Fibroblast of upper back skin (primary cell): Measurements from ENCODE around the gene ESYT1.

Source experiments
- DNase-seq: peaks from one replicate; pipeline ENCODE4 v3.0.0-alpha.2; 2013

Gene ESYT1

DNA sequence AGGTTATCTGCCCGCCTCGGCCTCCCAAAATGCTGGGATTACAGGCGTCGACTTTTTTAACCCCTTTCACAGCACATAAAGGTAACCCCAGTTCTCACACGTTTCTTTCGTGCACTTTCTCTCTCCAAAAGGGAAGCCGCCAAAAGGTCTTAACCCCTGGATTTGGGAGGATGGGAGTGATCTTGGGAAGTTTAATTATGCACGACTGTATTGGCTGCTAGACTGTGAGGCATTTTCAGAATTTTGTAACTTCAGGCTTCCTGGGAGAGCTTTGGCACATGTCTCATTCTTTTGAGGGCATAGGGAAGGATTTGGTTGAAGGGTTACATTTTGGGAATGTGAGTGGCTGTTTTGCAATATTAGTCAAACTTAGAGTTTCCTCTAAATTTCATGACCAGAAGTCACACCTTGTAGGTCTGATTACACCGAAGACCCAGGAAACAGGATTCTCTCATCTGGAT lies 62.7 kb downstream of the ESYT1 start:
- no peak for DNase-seq

DNA sequence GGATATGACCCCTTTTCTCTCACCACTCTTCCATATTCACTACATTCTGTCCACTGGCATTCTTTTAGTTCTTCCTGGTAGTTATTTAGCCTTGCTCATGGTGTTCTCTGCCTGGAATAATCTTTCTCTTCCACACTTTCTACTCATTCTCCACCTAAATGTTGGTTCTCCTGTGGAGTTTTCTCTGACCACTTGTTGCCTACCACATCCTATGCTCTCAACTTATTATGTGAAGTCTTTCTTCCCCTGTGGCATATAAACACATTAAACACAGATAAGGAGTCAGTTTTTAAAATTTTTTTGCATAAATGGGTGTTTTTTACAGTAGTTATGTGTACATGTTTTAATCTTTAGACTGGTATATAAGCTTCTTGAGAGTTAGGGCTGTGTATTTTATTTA lies 64.5 kb downstream of the ESYT1 start:
- DNase-seq, result no peak

DNA sequence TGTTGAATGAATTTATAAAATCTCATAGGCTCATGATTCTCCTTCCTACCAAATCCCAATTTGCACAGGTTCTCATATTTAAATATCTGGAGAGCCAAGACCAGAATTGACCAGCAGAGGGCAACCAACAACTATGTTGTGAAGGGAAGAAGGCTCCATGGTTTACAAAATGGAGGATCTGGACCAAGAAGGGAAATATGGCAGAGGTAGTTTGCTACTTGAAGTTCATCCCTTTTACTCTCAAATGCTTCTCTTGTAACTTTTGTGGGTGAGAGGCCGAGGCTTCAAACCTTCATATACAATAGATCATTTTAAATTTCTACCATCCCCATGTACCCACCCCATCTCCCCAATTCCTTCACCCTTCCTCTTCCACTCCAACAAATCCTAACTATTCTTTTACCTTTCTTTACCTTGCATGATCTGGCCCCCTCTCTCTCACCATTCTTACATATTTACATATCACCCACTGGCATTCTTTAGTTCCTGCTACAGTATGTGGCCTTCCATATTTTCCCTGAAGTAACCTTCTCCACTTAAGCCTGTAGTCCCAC lies 65.0 kb downstream of the ESYT1 start:
- peak; percentile 88 for DNase-seq
